Nephron progenitor cell (in vitro differentiated cells): Measurements from ENCODE around the gene TMPRSS13.
A peak's percentile ranks its signal among the peaks of the same experiment; 100 is the strongest.

Experiments
- DNase-seq: peaks from one replicate; pipeline ENCODE4 v3.0.0; 2021
- H3K27ac Mint-ChIP-seq: 2 replicates; pipeline ENCODE4 v1.8.0; 2021; ENCODE audit warnings: mild to moderate bottlenecking, moderate library complexity, mixed read lengths
- H3K27me3 Mint-ChIP-seq: 2 replicates; pipeline ENCODE4 v1.8.0; 2021; ENCODE audit warnings: mild to moderate bottlenecking, low read depth, mixed read lengths; ENCODE audit not compliant: poor library complexity
- H3K36me3 Mint-ChIP-seq: 2 replicates; pipeline ENCODE4 v1.8.0; 2021; ENCODE audit warnings: low read depth, mixed read lengths
- H3K4me1 Mint-ChIP-seq: 2 replicates; pipeline ENCODE4 v1.8.0; 2021; ENCODE audit warnings: mixed read lengths
- H3K4me3 Mint-ChIP-seq: 2 replicates; pipeline ENCODE4 v1.8.0; 2021; ENCODE audit warnings: mild to moderate bottlenecking, moderate library complexity, mixed read lengths
- H3K9me3 Mint-ChIP-seq: 2 replicates; pipeline ENCODE4 v1.8.0; 2021; ENCODE audit warnings: mild to moderate bottlenecking, moderate library complexity, mixed read lengths
- TF ChIP-seq, protein P1 (sequence below): fragments of 200-600 bp; sonication (generic); IDR thresholded peaks from 2 replicates; pipeline ENCODE4 v1.5.0; 2021; ENCODE audit warnings: antibody characterized with exemption

TMPRSS13 gene

DNA sequence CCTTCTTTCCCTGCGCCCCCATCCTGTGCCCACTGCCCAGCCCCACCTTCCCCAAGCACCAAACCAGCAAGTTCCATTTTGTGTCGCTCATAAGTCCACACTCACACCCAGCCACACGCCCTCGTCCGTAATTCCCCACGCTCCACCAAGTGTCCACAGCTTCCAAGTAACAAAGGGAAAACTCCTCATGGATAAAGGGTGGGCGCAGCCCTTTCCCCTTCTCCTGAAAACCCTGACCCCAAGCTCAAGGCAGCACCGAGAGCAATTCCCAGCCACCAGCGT is 53.2 kb downstream of the TMPRSS13 start:
- DNase-seq, result no peak
- peaks cover 56% of the 10 kb centered on the region for H3K4me1 Mint-ChIP-seq
- peak overlapping the region; percentile 93 for H3K4me3 Mint-ChIP-seq
- H3K27ac Mint-ChIP-seq, result no peak overlapping the region
- H3K36me3 Mint-ChIP-seq, result no peaks in the 10 kb centered on the region
- TF ChIP-seq, protein P1, sequence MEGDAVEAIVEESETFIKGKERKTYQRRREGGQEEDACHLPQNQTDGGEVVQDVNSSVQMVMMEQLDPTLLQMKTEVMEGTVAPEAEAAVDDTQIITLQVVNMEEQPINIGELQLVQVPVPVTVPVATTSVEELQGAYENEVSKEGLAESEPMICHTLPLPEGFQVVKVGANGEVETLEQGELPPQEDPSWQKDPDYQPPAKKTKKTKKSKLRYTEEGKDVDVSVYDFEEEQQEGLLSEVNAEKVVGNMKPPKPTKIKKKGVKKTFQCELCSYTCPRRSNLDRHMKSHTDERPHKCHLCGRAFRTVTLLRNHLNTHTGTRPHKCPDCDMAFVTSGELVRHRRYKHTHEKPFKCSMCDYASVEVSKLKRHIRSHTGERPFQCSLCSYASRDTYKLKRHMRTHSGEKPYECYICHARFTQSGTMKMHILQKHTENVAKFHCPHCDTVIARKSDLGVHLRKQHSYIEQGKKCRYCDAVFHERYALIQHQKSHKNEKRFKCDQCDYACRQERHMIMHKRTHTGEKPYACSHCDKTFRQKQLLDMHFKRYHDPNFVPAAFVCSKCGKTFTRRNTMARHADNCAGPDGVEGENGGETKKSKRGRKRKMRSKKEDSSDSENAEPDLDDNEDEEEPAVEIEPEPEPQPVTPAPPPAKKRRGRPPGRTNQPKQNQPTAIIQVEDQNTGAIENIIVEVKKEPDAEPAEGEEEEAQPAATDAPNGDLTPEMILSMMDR, result no peak
- H3K27me3 Mint-ChIP-seq, result peaks cover 82% of the 10 kb centered on the region
- no peaks in the 10 kb centered on the region for H3K9me3 Mint-ChIP-seq

DNA sequence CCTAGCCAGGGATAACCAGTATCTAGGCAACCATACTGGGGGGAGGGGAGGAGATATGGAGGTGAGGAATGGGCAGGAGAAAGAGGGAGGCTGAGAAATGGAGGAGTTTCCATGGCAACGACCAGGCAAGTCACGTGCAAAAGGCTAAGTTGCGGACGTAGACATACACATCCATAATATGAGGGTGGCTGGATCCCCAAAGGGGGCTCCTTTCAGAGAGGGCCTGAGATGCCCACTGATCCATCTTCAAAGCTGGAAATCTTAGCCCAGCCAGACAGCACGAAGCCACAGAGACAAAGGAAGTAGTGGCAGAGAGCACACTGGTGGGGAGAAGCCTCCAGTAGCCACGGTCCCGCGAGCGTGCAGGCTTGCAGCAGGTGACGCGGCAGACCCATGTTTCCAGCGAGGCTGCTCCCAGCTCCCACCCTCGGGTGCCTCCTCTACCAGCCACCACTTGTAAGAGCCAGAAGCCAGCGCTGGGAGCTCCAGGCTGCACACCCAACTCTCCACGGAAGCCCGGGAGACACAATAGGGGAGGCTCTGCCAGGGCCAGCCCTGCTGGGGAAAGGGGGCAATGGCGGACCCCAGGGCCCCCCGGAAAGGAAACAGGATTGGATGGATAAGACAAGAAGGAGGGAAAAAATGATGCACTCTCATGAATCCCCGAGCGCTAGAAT is 53.7 kb downstream of the TMPRSS13 start:
- no peaks in the 10 kb centered on the region for H3K9me3 Mint-ChIP-seq
- no peaks in the 10 kb centered on the region for H3K36me3 Mint-ChIP-seq
- H3K4me3 Mint-ChIP-seq, result peak overlapping the region; percentile 93
- H3K27me3 Mint-ChIP-seq, result peaks cover 82% of the 10 kb centered on the region
- H3K27ac Mint-ChIP-seq, result no peak overlapping the region
- peaks cover 61% of the 10 kb centered on the region for H3K4me1 Mint-ChIP-seq
- TF ChIP-seq, protein P1, result no peak
- no peak for DNase-seq

DNA sequence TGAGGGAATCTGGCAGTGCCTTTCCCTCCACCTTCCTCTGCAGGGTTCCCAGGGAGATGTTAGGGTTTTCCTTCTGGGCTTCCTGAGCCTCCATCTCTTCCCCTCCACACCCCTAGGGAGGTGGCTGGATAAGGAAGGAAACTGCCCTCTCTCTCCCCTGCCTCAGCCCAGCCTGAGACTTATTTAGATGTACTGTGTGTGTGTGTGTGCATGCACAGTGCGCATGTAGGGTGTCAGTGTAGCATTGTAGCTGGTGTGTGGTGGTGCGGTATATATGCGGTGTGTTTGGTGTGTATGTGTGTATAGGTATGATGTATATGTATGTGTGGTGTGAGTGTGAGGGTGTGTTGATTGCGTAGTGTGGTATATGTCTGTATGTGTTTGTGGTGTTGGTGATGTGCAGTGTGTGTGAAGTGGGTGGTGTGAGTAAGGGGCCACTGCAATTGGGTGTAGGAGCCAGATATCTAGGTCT is 54.3 kb downstream of the TMPRSS13 start:
- Mint-ChIP-seq H3K36me3 (no peaks in the 10 kb centered on the region), H3K4me1 (peaks cover 66% of the 10 kb centered on the region), H3K9me3 (no peaks in the 10 kb centered on the region), H3K27ac (no peak overlapping the region), H3K27me3 (peaks cover 77% of the 10 kb centered on the region), H3K4me3 (peak overlapping the region; percentile 93)
- TF ChIP-seq, protein P1, result no peak
- no peak for DNase-seq

DNA sequence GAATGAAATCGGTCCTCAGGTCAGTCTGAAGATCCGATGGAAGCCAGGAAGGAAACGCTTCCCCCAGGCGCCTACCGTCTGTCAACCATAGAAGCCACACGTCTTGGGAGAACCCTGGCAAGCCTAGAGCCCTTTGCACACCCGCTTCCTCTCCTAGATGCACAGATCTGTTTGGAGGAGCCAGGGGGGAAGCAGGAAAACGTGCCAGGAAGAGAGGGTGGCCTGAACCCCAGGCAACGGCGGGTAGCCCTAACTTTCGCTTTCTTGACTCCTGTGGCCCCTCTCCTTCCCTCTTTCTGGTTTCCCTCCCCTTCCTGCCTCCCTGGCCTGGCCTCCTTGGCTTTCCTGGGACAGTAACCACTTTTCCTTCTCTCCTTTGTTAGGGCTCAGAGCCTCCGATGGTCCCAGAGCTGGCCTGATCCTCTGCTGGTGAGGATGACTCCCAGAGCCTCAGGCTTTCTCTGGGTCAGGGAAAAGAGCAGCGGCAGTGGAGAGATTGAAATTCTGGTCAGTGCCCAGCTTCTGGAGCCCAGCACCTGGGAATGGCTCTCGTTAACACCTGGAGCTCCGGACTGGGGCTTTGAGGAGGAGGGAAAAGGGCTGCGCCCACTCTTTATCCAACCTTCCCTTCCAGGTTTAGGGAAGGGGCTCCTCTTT is 54.8 kb downstream of the TMPRSS13 start:
- H3K9me3 Mint-ChIP-seq, result no peaks in the 10 kb centered on the region
- H3K27ac Mint-ChIP-seq, result no peak overlapping the region
- DNase-seq, result no peak
- H3K4me3 Mint-ChIP-seq, result peak overlapping the region; percentile 67
- H3K27me3 Mint-ChIP-seq, result peaks cover 71% of the 10 kb centered on the region
- H3K36me3 Mint-ChIP-seq, result no peaks in the 10 kb centered on the region
- peaks cover 72% of the 10 kb centered on the region for H3K4me1 Mint-ChIP-seq
- TF ChIP-seq, protein P1, result no peak

DNA sequence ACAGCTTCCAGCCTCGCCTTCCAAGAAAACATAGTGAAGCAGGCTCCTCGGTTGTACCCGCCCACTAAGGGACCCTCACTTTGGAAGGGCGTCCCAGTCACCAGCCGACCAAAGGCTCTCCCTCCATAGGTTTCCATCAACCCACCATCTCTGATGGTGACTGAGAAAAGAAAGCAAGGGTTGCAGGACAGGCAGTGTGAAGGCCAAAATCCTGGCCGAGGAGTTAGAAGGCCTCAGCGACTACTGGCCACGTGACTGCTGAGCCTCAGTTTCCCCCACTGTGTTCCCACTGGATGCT is 55.4 kb downstream of the TMPRSS13 start:
- no peak overlapping the region for H3K4me3 Mint-ChIP-seq
- H3K36me3 Mint-ChIP-seq, result no peaks in the 10 kb centered on the region
- peaks cover 78% of the 10 kb centered on the region for H3K4me1 Mint-ChIP-seq
- H3K9me3 Mint-ChIP-seq, result no peaks in the 10 kb centered on the region
- DNase-seq, result no peak
- TF ChIP-seq, protein P1, result no peak
- H3K27ac Mint-ChIP-seq, result no peak overlapping the region
- H3K27me3 Mint-ChIP-seq, result peaks cover 65% of the 10 kb centered on the region
